GM21526 (cell line): ENCODE measurements around the gene TFEB.

ENCODE experiments used
- ATAC-seq: cut with Tn5 transposase; IDR thresholded peaks from one replicate; pipeline ENCODE4 v1.9.1; 2021; ENCODE audit warnings: moderate library complexity; ENCODE audit not compliant: unreplicated experiment, low FRiP score

Gene TFEB

GRCh38 chr6:41677124-41677921 is 58.1 kb downstream of the TFEB start:
- no peak for ATAC-seq

- no peak for ATAC-seq
Observed at GRCh38 chr6:41676431-41676830, 59.0 kb downstream of the TFEB start.

GRCh38 chr6:41675992-41676391 is 59.4 kb downstream of the TFEB start:
- ATAC-seq = no peak

GRCh38 chr6:41675176-41675775 is 60.1 kb downstream of the TFEB start:
- no peak for ATAC-seq

GRCh38 chr6:41674231-41675000 is 61.0 kb downstream of the TFEB start:
- ATAC-seq = no peak

GRCh38 chr6:41673704-41674000 is 61.8 kb downstream of the TFEB start:
- ATAC-seq = no peak

- ATAC-seq = no peak
Observed at GRCh38 chr6:41672816-41673703, 62.3 kb downstream of the TFEB start.

- no peak for ATAC-seq
Observed at GRCh38 chr6:41672016-41672415, 63.4 kb downstream of the TFEB start.

- ATAC-seq = no peak
Observed at GRCh38 chr6:41671376-41671775, 64.0 kb downstream of the TFEB start.

- no peak for ATAC-seq
Observed at GRCh38 chr6:41670703-41671360, 64.6 kb downstream of the TFEB start.

- ATAC-seq = no peak
Observed at GRCh38 chr6:41668968-41669367, 66.4 kb downstream of the TFEB start.

GRCh38 chr6:41667195-41667594 is 68.2 kb downstream of the TFEB start:
- ATAC-seq = no peak

GRCh38 chr6:41664271-41664670 is 71.1 kb downstream of the TFEB start:
- ATAC-seq = no peak

- ATAC-seq = no peak
Observed at GRCh38 chr6:41663568-41663967, 71.8 kb downstream of the TFEB start.

- no peak for ATAC-seq
Observed at GRCh38 chr6:41659935-41660334, 75.5 kb downstream of the TFEB start.

- ATAC-seq = no peak
Observed at GRCh38 chr6:41658636-41659035, 76.8 kb downstream of the TFEB start.

GRCh38 chr6:41657131-41658094 is 78.0 kb downstream of the TFEB start:
- ATAC-seq = no peak

- no peak for ATAC-seq
Observed at GRCh38 chr6:41656002-41656691, 79.3 kb downstream of the TFEB start.

- no peak for ATAC-seq
Observed at GRCh38 chr6:41655646-41656001, 79.8 kb downstream of the TFEB start.
